NCI-H1694 (cell line): ENCODE measurements around the gene TRIM9.

Experiments
- DNase-seq: peaks from one replicate; lab custom pipeline; 2025; lab: John Stamatoyannopoulos, UW

The TRIM9 gene

DNA sequence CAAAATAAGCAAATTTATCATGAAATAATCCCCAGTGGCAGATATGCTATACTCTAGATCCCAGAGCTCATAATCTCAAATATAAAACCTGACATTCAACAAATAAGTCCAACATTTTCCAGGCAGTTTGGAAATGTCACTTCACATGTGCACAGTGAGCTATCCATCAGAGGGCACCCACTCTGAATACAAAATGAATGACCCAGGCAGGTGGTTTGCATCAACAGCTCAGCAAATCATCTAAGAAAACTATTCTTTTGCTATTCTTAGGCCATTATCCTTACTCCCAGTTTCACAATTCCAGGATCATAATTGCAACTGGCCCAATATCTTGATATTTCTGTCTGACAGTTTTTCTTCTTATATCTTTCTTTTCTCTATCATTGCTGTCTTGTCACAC, 38.5 kb downstream of the TRIM9 start:
- no peak for DNase-seq

DNA sequence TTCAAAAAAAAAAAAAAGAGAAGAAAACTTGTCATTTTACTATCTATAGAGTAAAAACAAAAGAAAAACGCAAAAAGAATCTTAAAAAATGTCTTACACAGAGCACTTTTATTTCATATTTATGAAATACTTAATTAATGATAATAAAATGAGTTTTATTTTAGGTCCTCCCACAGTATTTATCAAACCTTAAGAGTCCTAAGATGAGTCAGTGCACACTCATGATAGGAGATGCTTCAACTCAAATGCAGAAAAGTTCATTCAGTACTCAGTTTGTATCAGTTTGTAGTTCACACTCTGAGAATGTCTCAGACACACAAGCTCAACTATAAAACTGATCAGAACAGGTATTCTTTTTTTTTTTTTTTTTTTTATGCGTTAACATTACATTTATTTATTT, 41.7 kb downstream of the TRIM9 start:
- DNase-seq = no peak

DNA sequence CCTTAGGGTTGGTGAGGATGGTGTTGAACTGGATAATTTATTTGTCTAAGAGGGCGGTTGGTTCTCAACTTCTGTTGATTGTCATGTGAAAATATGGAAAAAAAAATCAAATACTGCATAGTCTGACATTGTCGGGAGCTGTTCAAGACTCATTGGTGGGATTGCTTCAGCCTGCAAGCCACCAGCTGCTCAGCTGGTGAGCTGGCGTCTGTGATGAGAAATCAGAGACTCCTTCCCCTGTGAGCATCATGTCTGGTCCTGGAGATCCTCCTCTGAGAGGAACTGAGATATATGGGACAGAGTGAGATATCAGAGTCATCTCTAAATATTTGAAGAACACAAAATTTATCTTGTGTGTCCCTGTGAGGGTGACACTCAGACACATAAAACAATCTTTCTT, 49.9 kb downstream of the TRIM9 start:
- DNase-seq = no peak

DNA sequence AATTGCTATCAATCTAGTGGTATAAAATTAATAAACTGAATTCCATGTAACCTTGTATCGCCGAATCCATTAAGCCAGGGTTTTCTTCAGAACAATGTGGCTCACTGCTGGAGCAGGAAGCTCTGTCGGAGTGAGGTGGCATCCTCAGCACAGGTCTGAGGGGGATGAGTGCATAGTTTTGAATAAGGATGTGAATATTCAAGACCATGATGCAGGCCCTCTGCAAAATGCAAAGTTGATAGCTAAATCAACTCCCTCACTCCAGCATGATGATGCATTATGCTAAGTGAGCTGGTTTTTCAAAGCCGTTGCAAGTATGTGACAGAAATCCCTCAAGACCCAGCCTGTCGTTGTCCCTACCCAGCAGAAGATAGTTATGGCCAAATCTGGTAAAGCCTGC, 53.0 kb downstream of the TRIM9 start:
- DNase-seq = no peak

DNA sequence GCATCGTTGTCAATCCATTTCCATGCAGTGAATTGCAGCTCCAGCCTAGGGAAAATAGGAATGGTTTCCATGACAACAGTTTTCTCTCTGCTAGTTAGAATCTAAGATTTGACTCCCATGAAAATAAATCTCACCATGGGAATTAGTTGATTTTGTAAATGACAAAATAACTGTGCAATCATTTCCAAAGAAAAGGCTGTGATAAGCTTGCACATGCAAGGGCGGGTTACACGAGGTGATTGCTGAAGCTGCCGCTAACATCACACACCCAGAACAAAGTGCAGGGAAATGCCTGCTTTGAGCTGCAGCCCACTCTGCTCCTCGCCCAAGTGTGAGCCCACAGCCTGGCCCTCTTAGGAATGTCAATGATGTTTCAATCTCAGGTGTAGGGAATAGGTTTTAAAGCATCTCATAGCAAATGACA, 53.8 kb downstream of the TRIM9 start:
- DNase-seq = no peak

DNA sequence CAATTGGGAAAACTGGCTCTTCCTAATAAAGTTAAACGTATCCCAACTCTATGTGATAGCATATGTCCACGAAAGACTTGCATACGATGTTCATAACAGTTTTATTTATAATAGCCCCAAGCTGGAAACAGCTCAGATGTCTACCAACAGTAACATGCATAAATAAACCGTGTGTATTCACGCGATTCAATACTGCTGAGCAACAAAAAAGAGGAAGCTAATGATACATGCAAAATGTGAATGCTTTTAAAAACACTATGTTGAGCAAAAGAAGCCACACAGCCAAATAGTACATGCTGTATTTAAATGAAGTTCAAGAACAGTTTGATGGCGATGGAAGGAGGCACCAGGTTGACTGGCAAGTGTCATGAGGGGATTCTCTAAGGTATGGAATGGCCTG, 55.7 kb downstream of the TRIM9 start:
- DNase-seq = no peak

DNA sequence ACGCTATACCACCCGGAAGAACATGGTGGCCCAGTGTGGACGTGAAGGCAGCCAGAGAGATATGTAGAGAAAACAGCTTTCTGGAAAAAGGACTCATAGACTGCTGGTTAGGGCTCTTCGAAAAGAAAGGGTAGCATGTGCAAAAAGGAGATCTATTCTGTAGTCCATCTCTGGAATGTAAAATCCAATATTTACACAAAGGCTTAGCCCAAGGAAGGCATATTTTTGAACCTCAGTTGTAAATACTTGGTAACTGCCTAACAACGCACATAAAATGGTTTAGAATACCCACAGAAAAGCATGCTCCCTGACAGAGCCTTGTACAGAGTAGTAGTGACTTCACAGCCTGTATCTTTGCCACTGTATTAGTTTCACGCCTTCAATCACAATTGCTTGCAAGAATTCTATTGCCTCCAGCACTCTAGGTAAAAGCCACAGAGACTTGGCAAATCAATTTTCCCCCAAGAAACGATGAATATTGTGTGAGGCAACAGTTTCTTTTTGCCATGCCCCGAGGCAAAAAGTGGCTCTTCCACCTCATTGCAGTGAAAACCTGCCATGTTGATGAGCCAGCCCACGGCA, 59.2 kb downstream of the TRIM9 start:
- no peak for DNase-seq

DNA sequence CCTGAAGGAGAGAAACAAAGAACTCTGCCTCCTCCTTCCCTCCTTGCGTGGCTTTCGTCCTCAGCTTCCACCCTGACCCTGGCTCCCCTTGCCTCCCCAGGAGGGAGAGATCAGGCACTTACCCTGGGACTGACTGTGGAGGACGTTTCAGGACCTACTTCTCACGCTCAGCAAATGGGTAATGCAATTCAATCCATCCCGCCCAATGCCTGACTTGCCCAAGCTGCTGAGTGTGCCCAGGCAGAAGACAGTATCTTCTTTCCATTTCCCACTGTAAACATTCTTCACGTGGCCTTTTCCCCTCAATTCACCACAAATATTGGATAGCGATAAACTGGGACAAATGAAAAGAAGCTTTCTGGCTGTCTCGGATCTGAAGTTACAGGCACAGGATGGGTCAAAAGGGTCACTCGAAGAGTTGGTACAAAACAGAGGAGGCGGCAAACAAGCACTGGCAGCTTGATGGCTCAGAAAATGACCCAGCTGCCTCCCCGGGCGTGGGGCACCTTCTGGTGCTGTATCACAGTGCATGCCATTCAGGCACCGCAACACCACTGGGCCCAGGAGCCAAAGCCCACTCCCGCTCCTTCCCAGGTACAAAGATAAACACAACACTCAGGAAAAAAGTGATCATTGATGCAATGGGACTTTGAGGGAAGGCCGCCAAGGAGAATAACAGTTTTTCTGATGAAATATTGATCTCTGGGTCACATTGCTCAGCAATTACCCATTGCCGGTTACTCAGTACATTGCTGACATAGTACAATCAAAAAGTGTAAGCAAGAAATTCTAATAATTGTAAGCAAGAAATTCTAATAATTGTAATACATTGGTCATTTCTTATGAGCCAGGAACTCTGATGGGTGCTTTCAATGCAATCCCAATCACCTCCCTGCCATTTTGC, 65.8 kb downstream of the TRIM9 start:
- DNase-seq = no peak

DNA sequence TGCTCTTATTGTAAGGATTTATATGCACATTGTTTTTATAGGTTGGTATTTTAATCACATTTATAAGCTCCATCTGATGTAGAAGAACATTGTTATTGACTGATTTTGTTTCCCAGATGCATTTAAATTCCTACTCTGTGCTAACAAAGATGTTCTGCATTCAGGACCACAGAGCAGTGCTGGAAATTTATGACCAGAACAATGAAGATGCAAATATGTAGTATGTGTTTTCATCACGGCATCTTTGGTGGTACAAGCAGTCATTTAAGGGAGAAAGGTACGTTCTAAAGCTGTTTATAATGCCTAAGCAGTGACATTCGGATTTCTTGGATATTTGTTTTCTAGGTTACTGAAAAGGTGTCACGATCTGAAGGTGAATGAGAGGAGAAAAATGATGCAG, 66.5 kb downstream of the TRIM9 start:
- DNase-seq = no peak

DNA sequence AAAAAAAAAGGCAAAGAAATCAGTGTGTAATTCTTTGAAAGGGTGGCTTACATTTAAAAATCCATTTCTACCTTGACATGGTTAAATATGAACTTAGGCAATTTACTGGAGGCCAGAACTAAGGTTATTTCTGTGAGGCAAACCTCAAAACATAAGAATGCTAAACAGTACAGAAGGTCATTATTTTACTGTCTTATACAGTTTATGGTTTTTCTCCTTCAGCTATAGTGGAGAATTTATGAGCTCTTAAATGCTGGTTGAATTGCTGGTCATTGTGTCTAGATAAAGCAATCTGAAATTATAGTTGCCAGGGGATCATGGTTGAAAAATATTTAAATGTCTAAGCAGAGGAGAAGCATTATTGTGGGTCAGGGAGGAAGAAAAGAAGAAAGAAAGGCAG, 70.5 kb downstream of the TRIM9 start:
- DNase-seq = no peak

DNA sequence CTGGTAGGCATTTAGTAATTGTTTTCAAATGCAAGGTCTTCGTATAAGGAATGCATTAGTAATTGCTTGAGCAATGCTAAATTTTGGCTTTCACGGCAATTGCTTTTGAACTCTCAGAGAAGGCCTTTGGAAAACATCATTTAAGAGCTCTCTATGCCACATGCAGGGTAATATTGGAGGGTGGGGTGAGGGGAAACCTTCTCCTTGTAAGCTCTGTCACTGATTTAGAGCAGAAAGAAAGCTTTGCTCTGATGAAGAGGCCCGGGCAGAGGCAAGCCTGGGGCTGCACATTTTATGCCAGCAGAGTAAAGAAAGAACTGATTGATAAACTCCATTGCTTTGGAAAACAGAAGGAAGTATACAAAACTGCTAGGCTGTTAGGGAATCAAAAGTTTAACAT, 70.9 kb downstream of the TRIM9 start:
- no peak for DNase-seq

DNA sequence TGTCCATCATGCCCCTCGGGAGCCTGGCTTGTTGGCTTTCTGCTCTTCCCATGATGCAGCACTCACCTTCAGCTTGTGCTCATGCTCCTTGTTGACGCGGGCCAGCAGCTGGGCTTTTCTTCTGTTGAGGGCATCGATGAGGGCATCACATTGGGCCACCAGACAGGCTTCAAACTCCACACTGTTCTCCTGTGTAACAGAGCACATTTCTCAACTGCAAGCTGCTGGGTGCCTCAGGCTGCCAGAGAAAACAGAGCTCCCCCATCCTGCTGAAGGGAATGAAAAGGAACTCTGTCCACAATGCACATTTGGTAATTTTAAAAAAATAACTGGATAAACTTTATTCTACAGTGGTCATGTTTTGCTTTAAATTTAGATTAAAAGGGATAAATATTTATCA, 72.1 kb downstream of the TRIM9 start:
- DNase-seq = no peak

DNA sequence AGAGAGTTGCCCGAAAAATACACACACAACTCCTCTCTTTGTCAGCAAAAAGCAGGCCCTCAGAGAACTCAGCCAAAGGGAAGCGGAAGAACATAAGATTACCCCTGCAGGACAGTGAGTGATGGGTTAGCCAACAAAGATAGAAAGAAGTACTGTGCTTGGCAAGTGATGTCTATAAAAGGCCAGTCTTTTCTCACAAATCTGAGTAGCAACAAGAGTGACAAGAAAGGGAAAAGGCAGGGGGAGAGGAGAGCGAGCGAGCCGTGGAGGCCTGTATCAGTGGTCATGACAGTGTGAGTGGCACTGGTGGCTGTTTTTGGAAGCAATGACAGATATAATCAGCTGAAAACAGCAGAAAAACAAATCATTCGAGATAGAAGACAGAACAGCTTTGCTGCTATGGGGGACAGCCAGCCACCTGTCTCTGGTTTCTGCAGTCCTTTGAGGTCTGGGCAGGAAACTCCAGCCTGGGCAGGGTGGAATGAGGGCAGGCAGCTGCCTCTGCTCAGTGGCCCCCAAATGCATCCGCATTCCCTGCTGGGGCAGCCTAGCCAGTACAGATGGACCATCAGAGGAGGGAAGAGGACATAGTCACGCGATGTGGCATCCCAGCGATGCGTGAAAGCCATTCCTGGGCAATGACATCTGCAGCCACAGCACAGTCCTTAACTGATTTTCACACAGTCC, 74.7 kb downstream of the TRIM9 start:
- peak; percentile 42 for DNase-seq

DNA sequence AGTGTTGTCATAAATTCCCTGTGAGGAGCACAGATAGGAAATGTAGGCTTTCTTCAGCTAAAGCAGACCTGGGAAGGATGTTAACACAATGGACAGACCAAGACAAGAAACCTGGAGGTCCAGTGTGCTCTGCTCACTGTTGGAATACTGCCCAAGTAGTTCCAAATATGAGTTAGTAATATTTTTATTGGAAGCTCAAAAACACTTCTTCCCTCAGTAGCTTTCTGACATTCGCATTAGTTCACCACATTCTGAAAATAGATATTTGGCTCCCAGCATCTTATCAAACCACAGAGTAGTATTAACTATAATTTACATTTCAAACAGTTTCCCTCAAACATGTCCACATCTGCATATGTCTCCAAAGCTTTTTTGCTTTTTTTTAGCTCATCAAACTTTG, 75.8 kb downstream of the TRIM9 start:
- DNase-seq = no peak

DNA sequence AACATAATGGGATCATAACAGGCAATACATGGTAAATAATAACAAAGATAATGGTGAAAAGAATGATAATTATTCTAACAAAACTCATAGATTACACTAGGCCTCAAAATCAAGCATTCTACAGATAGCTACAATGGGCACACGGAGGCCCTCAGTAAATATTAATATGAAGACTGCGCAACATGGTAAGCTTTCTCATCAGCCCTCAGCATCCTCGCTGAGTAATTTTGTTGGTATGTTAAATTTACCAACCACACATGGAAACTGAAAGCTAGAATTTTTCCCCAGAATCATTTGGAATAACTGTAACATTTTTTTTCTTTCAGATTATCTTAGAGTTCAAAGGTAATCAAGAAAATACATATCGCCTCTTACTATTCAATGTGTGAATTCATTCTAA, 76.4 kb downstream of the TRIM9 start:
- no peak for DNase-seq

DNA sequence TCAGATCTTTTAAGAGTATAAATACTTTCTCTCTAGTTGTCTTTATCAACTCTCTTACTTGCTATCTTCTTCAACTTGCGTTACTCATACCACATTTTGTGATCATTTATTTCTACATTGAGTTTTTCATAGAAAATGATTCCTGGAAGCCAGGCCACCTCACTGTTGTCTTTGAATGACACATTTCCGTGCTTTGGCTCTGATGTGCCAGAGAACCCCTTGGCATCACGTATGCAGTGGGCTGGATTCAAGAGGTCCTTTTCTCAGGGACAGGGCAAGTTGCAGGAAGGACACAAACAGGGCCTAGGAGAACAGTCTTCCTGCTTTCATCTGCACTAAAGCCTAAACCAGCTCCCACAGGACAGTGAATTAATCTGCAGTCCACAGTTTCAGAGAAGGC, 80.3 kb downstream of the TRIM9 start:
- DNase-seq = no peak

DNA sequence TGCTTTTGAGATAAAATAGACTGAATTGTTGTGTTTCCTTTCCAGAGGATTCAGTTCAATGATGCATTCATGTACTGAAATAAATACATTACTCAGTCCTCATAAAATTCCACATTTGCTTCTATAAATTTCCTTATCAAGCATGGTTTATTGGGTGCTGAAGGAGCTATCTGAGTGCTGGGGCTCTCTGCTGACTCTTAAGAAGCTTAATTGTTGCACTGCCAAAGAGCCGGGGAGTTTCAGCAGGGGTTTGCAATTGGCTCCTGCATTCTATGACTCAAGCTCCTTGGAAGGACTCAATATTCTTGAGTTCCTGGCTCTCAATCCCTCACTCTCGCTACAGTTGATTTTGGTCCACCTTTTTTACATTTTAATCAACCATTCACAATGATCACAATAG, 80.8 kb downstream of the TRIM9 start:
- DNase-seq = no peak

DNA sequence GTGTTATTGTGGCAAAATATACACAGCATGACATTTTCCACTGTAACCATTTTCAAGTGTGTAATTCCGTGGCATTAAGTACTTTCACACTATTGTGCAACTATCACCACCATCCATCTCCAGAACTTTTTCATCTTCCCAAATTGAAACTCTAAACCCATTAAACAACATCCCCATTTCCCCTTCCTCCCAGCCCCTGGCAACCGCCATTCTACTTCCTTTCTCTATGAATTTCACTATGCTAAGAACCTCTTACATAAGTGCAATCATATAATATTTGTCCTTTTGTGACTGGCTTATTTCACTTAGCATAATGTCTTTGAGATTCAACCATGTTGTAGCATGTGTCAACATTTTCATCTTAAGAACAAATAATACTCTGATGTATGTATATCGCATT, 82.8 kb downstream of the TRIM9 start:
- no peak for DNase-seq

DNA sequence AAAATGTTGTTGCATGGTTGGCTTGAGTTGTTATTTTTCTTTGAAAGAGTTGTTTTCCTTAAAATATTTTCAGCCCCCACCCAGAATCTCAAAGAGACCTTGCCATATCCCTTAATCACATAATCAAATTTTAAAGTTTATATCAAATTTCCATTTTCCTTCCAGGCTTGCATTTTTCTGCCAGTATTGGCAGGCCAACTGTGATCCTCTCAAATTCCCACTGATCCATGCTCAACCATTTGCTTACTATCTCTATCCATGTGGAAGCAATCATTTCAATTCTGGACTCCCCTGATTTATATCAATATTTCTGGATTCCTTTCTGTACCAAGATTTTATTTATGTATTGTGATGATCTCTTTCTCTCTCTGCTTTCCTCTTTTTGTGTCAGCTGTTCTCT, 86.5 kb downstream of the TRIM9 start:
- DNase-seq = no peak

DNA sequence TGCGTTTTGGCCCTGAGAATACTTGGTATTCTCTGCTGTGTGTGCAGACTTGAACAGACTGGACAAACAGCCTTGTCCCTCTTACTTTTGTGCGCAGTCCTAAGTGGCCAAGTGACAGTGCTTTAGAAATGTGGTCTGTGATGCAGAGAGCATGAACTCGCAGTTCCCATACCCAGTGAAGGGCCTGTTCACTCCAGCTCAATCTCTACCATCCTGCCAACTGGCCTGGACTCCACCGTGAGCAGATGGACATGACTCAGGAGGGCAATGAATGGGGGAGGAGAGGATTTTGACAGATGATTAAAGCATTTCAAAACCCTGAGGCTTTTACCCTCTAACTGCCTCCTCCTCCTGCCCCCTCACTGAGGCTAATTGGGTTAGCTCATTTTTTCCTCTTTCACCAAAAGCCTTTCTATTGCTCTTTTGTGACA, 88.1 kb downstream of the TRIM9 start:
- peak; percentile 65 for DNase-seq

DNA sequence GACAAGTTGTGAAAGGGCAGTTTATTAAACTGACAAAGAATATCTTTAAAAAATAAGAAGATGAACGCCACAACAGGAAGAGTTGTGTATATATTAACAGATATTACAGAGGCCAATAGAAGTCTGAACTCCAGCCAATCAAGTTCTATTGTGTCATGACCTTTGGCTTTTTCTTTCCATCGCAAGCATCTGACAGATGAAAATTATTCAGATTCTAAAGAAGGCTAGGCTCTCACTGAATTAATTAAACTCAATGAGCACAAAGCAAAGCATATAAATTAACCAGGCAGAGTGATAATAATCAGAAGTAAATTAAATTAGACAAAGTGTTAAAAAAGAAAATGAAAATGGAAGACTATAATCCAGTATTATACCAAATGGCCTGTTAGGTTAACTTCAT, 88.6 kb downstream of the TRIM9 start:
- DNase-seq = no peak

DNA sequence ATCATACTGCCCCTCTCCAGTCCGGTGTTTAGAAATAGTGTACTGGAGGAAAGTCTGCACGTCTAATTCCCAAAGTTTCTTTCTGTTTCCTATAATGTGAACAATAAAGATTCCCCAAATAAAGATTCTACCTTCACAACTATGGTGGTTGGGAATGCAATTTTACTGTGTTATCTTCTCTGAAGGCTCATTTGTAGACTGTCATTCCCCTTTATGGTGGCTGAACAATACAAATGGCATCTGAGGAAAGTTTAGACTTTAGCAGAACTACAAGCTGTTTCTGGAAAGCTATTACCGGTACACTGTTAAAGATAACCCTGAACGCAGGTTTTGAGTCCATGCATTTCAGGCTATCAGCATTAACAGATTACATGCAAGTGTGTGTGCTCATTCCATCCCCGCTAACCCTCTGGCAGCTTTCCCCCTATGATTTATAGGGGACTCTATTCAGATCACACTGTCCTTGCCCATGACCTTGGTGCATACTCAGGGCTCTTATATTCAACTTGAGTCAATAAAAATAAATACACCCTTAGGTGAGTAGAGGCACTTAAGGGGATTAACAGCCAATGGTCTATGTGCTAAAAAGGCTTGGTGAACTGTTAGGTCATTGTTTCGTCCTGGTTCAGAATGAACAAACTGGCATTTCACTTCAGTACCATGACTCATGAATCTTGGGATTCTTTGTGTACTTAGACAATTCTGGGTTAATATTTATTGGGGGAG, 89.9 kb downstream of the TRIM9 start:
- DNase-seq = no peak
